Spleen (tissue), 7 donors: ENCODE results near the gene OSBPL7.

Source experiments
- CTCF ChIP-seq, 11 experiments: fragments of 200-600 bp in 7 of 11; fragments of 450-650 bp in 4 of 11; sonication (generic) in 4 of 11; IDR thresholded peaks in 8 of 11; conservative IDR thresholded peaks in 3 of 11; 1 replicate in 7 of 11; 2 replicates in 4 of 11; pipeline versions ENCODE4 v1.4.0 to v1.8.0; 2016 to 2021; ENCODE audit warnings: antibody characterized with exemption in 11 of 11, inconsistent platforms in 4 of 11, mild to moderate bottlenecking in 1 of 11
- POLR2A ChIP-seq, 3 donors: fragments of 450-650 bp; IDR thresholded peaks; one replicate each; pipeline ENCODE4 v1.5.1; 2017; ENCODE audit warnings: antibody characterized with exemption in 3 of 3, mild to moderate bottlenecking in 1 of 3
- POLR2AphosphoS5 ChIP-seq, 3 donors: sonication (generic); formaldehyde crosslinking; IDR thresholded peaks; one replicate each; pipeline ENCODE4 v1.5.1; 2017; ENCODE audit warnings: antibody characterized with exemption in 3 of 3
- donor health status: DM: no; HTN: no; CAD: no; lungs with moderate emphysema.
- donor health status: DM: no; HTN: no; CAD: no.
- donor health status: DM: no; HTN: no; CAD: no.

- TF ChIP-seq CTCF (IDR thresholded peaks at IDR 0.05 in 8 of 11, conservative IDR thresholded peaks at IDR 0.05 in 3 of 11) = no peak
- no peak for TF ChIP-seq POLR2AphosphoS5 (IDR thresholded peaks at IDR 0.05)
- TF ChIP-seq POLR2A (IDR thresholded peaks at IDR 0.05) = no peak
Observed at GRCh38 chr17:47806913-47807255, 14.7 kb downstream of the OSBPL7 start.
